Measurements from ENCODE around the gene GJA1.

GRCh38 chr6:121439926-121440325 is 4.5 kb downstream of the GJA1 start:
- TF ChIP-seq GABPA (IDR thresholded peaks at IDR 0.05 in 1 of 2, conservative IDR thresholded peaks at IDR 0.05 in 1 of 2), result no peak
- no peak for TF ChIP-seq CTCF (IDR thresholded peaks at IDR 0.05; ENCODE audit: low read depth, low read length, missing input control)
- no peak for TF ChIP-seq TAF1 (conservative IDR thresholded peaks at IDR 0.05)
- TF ChIP-seq ZBTB33 (IDR thresholded peaks at IDR 0.05), result no peak
- no peak for TF ChIP-seq YY1 (IDR thresholded peaks at IDR 0.05)
- no peak for TF ChIP-seq RXRA (IDR thresholded peaks at IDR 0.05)
- no peak for TF ChIP-seq REST (IDR thresholded peaks at IDR 0.05)
- no peak for TF ChIP-seq JUND (IDR thresholded peaks at IDR 0.05)
- no peak for TF ChIP-seq MAX (IDR thresholded peaks at IDR 0.05)
- TF ChIP-seq RAD21 (IDR thresholded peaks at IDR 0.05), result no peak
- TF ChIP-seq EGR1 (IDR thresholded peaks at IDR 0.05; ENCODE audit: low read depth in 2 of 2), result no peak
